HG03354 (cell line): ENCODE results near the gene PGAP6.
"Not testable (repeated sequence)": the region's sequence is repeated elsewhere in the genome, so short reads cannot be mapped to it uniquely, and the experiment has no call there.

Experiments used
- ATAC-seq: cut with Tn5 transposase; IDR thresholded peaks from one replicate; pipeline ENCODE4 v1.9.1; 2021; ENCODE audit warnings: mild to moderate bottlenecking; ENCODE audit not compliant: unreplicated experiment, poor library complexity, severe bottlenecking

Gene PGAP6

DNA sequence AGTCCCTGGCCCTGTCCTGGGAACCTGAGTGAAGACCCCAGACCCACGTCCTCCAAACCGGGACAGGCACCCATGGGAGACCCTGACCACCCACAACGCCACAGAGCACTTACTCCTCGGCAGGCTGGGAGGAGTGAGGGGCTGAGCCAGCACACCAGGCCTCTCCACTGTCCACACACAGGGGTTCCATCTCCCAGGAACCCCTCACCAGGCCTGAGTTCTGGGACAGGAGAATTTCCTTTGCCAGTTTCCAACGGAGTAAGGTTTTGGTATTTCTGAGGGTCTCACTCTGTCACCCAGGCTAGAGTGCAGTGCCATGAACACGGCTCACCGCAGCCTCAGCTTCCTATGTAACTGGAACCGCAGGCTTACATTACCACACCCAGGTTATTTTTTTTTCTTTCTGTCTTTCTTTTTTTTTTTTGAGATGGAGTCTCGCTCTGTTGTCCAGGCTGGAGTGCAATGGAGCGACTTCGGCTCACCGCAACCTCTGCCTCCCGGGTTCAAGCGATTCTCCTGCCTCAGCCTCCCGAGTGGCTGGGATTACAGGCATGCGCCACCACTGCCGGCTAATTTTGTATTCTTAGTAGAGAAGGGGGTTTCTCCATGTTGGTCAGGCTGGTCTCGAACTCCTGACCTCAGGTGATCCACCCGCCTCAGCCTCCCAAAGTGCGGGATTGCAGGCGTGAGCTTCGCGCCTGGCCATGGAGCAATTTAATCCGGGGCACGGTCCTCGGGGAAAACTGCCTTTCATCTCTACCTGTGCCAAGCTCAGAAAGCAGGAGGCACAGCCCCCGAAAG is 1.6 kb downstream of the PGAP6 start:
- ATAC-seq: no peak

DNA sequence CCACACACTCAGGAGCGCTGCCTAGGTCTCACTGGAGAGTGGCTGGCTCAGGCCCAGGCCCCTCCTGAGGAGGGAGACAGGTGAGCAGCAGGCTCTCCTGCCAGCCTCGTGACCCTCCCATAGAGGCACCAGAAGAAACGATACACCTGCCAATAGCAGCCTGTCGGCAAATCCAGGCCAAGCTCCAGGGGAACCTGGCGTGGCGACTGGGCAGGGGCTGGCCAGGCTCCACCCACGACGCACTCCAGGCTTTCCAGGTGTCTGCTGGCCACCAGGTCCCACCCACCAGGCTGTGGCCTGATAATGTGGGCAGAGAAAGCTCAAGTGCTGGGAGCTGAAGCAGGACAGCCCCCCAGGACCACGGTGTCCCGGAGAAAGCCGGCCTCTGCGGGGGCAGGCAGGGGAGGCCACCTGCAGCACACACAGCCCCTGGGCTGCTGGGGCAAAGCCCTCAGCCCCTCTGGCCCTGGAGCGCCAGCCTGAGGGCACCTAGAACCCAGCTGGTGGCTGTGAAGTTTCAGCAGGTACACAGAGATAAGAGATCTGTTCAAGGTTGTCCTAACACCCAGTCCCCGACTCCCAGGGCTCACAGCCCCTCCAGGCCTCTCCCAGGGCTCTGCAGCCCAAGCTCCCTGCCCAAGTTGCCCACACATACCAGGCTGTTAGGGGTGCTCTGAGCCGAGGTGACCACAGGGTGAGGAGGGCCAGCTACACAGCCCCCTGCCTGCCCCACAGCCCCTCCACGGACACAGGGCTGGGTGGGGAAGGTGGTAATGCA is 2.4 kb downstream of the PGAP6 start:
- ATAC-seq: no peak

DNA sequence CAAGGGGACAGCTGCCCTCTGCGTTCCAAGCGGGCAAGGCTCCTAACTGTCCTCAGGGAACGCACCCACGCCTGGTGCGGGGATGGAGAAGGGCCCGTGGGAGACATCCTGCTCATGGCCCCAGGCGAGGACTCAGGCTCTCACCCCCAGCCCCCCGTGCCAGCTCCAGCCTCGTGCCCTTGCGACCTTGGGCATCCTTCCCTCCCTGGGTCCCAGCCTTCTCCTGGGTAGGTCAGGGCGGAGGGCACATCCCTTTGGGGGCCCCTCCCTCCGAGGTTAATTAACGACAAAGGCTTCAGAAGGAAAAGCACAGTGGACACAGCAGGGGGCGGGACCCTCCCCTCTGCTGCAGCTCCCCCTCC is 3.0 kb downstream of the PGAP6 start:
- no peak for ATAC-seq

GRCh38 chr16:378113-378820 is 3.5 kb downstream of the PGAP6 start:
- ATAC-seq: not testable (repeated sequence)

DNA sequence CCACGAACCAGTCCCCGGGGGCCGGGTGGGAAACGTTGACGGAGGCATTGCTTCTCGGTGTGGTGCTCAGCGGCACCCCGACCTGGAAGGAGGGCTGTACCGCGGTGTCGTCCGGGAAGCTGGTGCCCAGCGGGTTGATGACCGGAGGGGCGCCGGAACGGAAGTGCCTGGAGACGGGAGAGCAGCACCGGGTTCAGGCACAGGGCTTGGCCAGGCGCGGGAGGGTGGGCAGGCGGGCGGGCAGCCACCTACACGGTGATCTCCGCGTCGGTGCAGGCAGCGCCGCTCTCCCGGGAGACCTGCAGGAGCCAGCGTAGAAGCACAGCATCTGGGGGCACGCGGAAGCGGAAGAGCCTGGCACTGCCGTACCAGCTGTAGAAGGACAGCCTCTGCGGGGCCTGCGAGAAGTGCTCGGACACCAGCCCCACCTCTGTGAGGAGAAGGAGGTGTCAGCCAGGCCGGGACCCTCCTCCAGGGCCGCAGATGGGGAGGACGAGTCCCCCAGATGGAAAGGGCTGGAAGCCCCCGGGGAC is 4.3 kb downstream of the PGAP6 start:
- no peak for ATAC-seq

DNA sequence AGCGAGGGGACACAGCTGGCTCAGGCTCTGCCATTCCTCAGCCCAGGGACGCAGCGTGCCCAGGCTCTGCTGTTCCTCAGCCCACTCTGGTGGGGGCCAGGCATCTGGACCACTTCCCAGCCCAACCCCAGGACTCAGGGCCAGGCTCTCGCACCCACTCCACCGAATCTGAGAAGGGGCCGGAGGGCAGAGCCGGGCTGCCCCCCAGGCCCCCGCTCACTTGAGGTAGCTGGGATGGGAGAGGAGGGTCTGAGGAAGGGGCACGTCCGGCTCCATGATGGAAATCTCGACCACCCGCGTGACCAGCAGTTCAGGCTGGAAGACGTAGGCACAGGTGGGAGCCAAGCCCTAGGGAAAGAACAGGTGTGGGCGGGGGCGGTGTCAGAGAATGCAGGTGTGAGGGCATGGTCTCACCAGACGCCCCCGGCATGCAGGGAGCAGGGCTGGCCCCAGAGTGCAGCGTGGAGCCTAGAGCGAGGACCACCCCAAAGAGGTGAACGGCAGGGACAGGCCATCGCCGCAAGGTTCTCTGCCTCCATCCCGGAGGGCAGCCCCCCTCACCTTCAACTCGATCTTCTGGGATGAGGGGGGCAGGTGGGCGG is 4.9 kb downstream of the PGAP6 start:
- no peak for ATAC-seq

DNA sequence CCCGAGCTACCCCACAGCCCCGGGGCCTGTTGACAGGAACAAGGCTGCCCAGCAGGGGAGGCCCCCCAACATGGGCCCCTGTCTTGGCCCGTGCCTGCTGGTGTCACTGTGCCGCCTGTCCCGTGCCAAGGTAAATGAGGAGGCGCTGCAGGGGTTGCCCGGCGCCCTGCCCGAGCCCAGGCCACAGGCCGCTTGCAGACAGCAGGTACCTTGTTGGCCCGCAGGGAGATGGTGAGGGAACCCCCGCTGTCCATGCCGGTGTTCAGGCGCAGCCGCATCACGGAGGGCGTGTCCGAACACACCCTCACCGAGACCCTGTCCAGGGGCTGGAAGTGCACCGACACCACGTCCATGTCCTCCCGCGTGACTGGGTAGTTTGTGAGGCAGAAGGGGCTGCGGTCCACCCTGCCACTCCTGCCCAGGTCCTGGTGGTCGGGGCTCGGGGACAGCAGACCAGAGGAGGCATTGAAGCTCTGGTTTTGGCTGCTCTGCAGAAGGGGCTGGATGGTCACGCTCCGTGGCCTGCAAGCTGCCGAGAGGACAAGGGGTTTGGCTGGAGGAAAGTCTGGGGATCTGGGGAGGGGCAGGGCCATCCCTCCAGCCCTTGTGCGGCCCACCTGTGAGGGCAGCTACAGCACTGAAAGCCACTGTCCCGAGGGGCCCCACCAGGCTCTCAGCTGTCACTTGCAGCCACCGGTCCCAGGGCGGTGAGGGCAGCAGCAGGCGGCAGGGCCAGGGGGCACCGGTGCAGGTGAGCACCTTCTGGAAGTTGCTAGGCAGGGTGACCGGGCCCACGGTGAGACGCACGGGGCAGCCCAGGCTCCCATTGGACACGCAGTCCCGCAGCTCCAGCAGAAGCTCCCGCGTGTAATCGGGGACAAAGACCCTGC is 5.6 kb downstream of the PGAP6 start:
- no peak for ATAC-seq

- no peak for ATAC-seq
These were observed 6.6 kb downstream of the PGAP6 start for GRCh38 chr16:375212-375611.

GRCh38 chr16:374616-374926 is 7.2 kb downstream of the PGAP6 start:
- no peak for ATAC-seq

- no peak for ATAC-seq
These were observed 7.7 kb downstream of the PGAP6 start for GRCh38 chr16:373848-374615.

DNA sequence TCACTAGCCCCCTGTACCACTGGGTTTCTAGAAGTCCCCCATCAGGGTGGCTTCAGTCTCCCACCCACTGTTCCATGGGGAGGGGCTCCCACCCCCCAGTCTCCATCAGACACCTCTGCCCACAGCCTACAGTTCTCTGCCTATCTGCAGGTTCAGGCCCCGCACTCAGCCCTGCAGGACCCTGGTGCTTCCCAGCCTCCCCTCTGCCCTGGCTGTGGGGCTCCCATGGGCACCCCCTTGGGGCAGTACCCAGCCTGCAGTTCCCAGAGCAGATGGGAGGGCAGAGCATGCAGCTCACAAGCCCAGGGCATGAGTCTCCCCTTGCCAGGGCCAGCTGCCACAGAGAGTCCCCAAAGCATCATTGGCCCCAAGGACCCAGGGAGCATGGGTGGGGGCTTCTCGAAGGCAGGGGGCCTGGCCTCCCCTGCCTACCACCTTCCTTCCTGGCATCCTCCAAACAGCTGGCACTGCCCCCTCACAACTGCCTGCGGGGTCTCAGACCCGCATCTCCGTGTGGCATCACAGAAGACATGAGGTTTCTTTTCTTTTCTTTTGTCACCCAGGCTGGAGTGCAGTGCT is 8.7 kb downstream of the PGAP6 start:
- ATAC-seq: no peak

GRCh38 chr16:372302-372983 is 9.3 kb downstream of the PGAP6 start:
- ATAC-seq: no peak

DNA sequence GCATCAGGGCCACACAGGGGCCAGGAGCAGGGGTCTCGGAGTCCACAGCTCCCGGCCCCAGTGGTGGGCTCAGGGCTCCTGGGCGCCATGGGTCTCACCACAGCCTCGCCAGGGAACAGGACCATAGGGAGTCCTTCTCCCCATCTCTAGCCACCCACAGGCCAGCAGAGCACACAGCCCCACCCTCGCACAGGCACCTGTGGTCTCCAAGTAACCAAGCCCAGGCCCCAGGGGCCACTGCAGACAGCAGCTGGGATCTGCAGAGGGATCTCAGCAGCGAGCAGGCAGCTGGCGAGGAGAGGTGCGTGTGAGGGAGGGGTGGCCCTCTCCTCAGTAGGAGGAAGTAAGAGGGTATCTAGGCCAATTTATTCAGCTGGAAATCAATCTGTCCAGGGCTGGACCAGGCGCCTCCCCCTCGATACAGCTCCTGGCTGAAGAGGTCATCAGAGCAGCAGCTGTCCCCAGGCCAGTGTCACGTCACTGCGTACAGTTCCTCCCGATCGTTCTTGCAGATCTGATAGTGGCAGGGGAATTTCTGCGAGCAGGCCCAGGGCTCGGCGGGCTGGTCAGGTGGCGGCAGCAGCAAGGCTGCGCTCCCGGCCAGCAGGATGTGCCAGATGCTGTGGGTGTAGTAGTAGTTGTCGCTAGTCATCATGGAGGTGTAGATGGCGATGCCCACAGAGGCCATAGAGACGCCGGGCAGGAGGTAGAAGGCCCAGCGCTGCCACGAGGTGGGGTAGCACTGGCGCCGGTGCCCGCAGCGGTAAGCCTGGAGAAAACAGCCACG is 10.1 kb downstream of the PGAP6 start:
- ATAC-seq: no peak

DNA sequence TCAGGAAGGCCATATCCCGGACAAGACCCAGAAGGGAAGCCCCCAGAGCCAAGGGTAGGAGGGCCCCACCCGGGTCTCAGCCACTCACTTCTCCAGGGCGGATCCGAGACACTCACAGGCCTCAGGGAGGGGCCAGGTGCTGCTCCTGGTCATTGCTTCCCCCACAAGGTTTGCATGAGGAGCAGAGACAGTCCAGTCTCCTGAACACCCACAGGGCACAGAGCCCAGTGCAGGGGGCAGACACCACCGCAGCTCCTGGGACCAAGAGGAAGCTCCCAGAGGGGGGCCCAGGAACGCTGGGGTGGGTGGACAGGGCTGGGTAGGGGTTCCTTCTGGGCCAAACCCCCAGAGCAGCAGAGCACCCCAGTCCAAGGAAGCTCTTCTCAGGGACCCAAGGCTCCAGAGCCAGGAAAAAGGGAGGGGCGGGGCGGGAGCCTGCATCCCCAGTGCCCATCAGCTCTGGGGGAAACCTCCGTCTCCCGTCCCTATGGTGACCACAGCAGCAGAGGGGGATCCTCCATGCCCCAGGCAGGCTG is 10.7 kb downstream of the PGAP6 start:
- no peak for ATAC-seq

DNA sequence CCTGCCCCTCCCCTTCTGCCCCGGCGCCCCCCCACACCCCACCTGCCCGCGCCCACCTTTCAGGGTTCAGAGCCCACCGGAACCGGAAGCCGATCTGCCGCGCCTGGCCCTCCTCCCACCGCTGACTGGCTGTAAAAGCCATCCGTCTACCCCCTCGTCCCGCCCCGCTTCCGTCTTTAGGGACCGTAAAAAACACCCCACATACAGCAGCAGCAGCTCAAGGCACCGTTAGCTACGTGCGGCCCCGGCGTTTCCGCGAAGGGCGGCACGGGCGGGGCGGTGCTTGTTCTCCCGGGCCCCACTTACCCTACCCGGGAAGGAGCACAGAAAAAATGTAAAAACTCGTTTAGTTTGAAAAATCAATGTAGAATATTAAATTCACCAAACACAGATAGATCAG is 11.3 kb downstream of the PGAP6 start, which contains the start of gene MRPL28:
Gene MRPL28, minus strand, starts transcription at position 96 of the 400 bp plus-strand sequence. CDS start 320 bp downstream, outside the sequence.
- ATAC-seq: peak; percentile 88

- no peak for ATAC-seq
These were observed 11.8 kb downstream of the PGAP6 start for GRCh38 chr16:369866-370436.
